Liver (tissue), 9 donors: ENCODE measurements around the gene VDR. TPM values are rescaled to one million over a fixed set of nuclear protein-coding genes. Genes with fewer than 3 reads are reported as not detected.

ENCODE experiments used
- DNase-seq: peaks from one replicate; pipeline ENCODE4 v3.0.0-alpha.2; 2017; ENCODE audit warnings: low spot score
- H3K27ac ChIP-seq, 2 donors: one replicate each; pipeline ENCODE4 v1.7.0; 2013; ENCODE audit warnings: inconsistent platforms in 2 of 2, low read length in 2 of 2, control low read depth in 1 of 2, low read depth in 1 of 2, mild to moderate bottlenecking in 1 of 2
- H3K27me3 ChIP-seq, 4 donors: one replicate each; pipeline versions ENCODE4 v1.6.1 to v1.7.0; 2013; ENCODE audit warnings: low read length in 3 of 4, inconsistent platforms in 1 of 4, mild to moderate bottlenecking in 1 of 4, moderate library complexity in 1 of 4; ENCODE audit not compliant: control insufficient read depth in 4 of 4, insufficient read depth in 4 of 4
- H3K36me3 ChIP-seq, 4 donors: one replicate each; pipeline versions ENCODE4 v1.6.1 to v1.7.0; 2013; ENCODE audit warnings: low read length in 3 of 4, mild to moderate bottlenecking in 3 of 4, low read depth in 1 of 4, moderate library complexity in 1 of 4; ENCODE audit not compliant: control insufficient read depth in 4 of 4, insufficient read depth in 3 of 4
- H3K4me1 ChIP-seq, 4 donors: one replicate each; pipeline versions ENCODE4 v1.6.1 to v1.7.0; 2013; ENCODE audit warnings: low read length in 3 of 4, mild to moderate bottlenecking in 3 of 4, moderate library complexity in 1 of 4; ENCODE audit not compliant: control insufficient read depth in 4 of 4, insufficient read depth in 4 of 4
- H3K4me3 ChIP-seq, 3 donors: one replicate each; pipeline versions ENCODE4 v1.6.1 to v1.7.0; 2013; ENCODE audit warnings: low read length in 3 of 3, control low read depth in 1 of 3, low read depth in 1 of 3, mild to moderate bottlenecking in 1 of 3
- H3K9ac ChIP-seq, 2 donors: one replicate each; pipeline ENCODE4 v1.7.0; 2013; ENCODE audit warnings: low read length in 2 of 2, mild to moderate bottlenecking in 2 of 2, moderate library complexity in 2 of 2, control low read depth in 1 of 2, low read depth in 1 of 2
- H3K9me3 ChIP-seq, 4 donors: one replicate each; pipeline versions ENCODE4 v1.6.1 to v1.7.0; 2013; ENCODE audit warnings: low read length in 3 of 4; ENCODE audit not compliant: control insufficient read depth in 4 of 4
- EGR1 ChIP-seq, 2 donors: IDR thresholded peaks; 2 replicates each; pipeline ENCODE4 v1.6.1; 2016 to 2018; ENCODE audit warnings: antibody characterized with exemption in 2 of 2, low read depth in 2 of 2
- FOXA1 ChIP-seq: IDR thresholded peaks from 2 replicates; pipeline ENCODE4 v1.6.1; 2016; ENCODE audit warnings: antibody characterized with exemption
- FOXA2 ChIP-seq: IDR thresholded peaks from 2 replicates; pipeline ENCODE4 v1.6.1; 2016; ENCODE audit warnings: antibody characterized with exemption
- GABPA ChIP-seq, 2 donors: IDR thresholded peaks in 1 of 2; conservative IDR thresholded peaks in 1 of 2; 2 replicates each; pipeline ENCODE4 v1.6.1; 2016; ENCODE audit warnings: antibody characterized with exemption in 2 of 2, mild to moderate bottlenecking in 1 of 2, moderate library complexity in 1 of 2
- HNF4G ChIP-seq: IDR thresholded peaks from 2 replicates; pipeline ENCODE4 v1.6.1; 2016; ENCODE audit warnings: antibody characterized with exemption
- JUND ChIP-seq, 2 donors: IDR thresholded peaks; 2 replicates each; pipeline ENCODE4 v1.6.1; 2016; ENCODE audit warnings: antibody characterized with exemption in 2 of 2
- NR2F2 ChIP-seq: IDR thresholded peaks from 2 replicates; pipeline ENCODE4 v1.6.1; 2016; ENCODE audit warnings: antibody characterized with exemption
- RAD21 ChIP-seq, 2 donors: IDR thresholded peaks; 2 replicates each; pipeline ENCODE4 v1.6.1; 2016; ENCODE audit warnings: antibody characterized with exemption in 2 of 2, mild to moderate bottlenecking in 2 of 2
- RXRA ChIP-seq, 2 donors: IDR thresholded peaks; 2 replicates each; pipeline ENCODE4 v1.6.1; 2017 to 2018; ENCODE audit warnings: antibody characterized with exemption in 2 of 2, mild to moderate bottlenecking in 1 of 2
- SP1 ChIP-seq: IDR thresholded peaks from 2 replicates; pipeline ENCODE4 v1.6.1; 2018; ENCODE audit warnings: antibody characterized with exemption, mild to moderate bottlenecking
- TAF1 ChIP-seq: conservative IDR thresholded peaks from 2 replicates; pipeline ENCODE4 v1.6.1; 2016; ENCODE audit warnings: antibody characterized with exemption, mild to moderate bottlenecking
- YY1 ChIP-seq: IDR thresholded peaks from 2 replicates; pipeline ENCODE4 v1.6.1; 2016; ENCODE audit warnings: antibody characterized with exemption, mild to moderate bottlenecking
- WGBS: extraction: QIAGEN DNeasy Blood & Tissue Kit; methylation state at CpG from one replicate; pipeline ENCODE4 v1.1.7; 2013; 5-methylcytosine and 5-hydroxymethylcytosine counted together
- polyA plus RNA-seq, 2 donors: library from polyadenylated mRNA; stranded (reverse) in 1 of 2; unstranded in 1 of 2; fragments of 200-250 nt in 1 of 2; fragments of >200 nt in 1 of 2; fragmentation: Nextera tagmentation in 1 of 2; extraction: Ambion mirVana in 1 of 2; gene quantifications; one replicate each; pipeline versions ENCODE4 v1.2.1 to v1.2.3, GENCODE V29; 2013 to 2015
- total RNA-seq, 2 donors: library from RNA; depleted of rRNA; stranded (reverse); fragments of >200 nt; gene quantifications; one replicate each; pipeline ENCODE4 v1.2.3, GENCODE V29; 2014
- TF ChIP-seq, protein P1 (sequence below): IDR thresholded peaks from 2 replicates; pipeline ENCODE4 v1.6.1; 2016; ENCODE audit warnings: antibody characterized with exemption, mild to moderate bottlenecking
- TF ChIP-seq, protein P2 (sequence below): IDR thresholded peaks from 2 replicates; pipeline ENCODE4 v1.6.1; 2016; ENCODE audit warnings: antibody characterized with exemption
- TF ChIP-seq, protein P3 (sequence below): fragments of 150-350 bp; IDR thresholded peaks from 2 replicates; pipeline ENCODE4 v1.5.1; 2017; ENCODE audit warnings: improper control_type of control experiment, low read depth, low read length; ENCODE audit not compliant: missing input control
- TF ChIP-seq, protein P4 (sequence below): IDR thresholded peaks from 2 replicates; pipeline ENCODE4 v1.6.1; 2016; ENCODE audit warnings: antibody characterized with exemption
- TF ChIP-seq, protein P5 (sequence below): IDR thresholded peaks from 2 replicates; pipeline ENCODE4 v1.6.1; 2016; ENCODE audit warnings: antibody characterized with exemption
- donor health status: healthy.
- donor health status: healthy.
- donor health status: healthy.
- donor health status: healthy.
- donor health status: healthy.

Gene VDR
- total and polyA plus RNA-seq, 4 donors = 0.25 to 0.47 (median 0.35) TPM

DNA sequence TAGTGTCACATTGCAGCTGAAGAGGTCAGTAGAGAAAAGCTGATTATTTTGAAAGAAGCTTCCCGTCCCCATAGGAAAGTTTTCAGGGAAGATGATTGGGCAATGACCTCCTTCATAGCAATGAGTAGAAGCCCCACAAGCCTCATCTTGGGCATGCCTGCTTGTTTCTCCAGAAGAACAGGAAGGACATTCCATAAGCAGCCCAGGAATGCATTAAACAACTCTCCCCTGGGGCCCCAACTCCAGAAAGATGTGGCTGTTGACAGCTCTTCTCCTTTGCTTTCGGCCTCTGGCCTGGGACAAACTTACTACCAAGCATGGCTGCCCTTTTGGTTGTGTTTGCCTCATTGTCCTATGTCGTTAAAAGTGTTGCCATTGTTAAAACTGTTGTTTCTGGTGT is 5.7 kb upstream of the VDR start (continued):
- TF ChIP-seq, protein P1, sequence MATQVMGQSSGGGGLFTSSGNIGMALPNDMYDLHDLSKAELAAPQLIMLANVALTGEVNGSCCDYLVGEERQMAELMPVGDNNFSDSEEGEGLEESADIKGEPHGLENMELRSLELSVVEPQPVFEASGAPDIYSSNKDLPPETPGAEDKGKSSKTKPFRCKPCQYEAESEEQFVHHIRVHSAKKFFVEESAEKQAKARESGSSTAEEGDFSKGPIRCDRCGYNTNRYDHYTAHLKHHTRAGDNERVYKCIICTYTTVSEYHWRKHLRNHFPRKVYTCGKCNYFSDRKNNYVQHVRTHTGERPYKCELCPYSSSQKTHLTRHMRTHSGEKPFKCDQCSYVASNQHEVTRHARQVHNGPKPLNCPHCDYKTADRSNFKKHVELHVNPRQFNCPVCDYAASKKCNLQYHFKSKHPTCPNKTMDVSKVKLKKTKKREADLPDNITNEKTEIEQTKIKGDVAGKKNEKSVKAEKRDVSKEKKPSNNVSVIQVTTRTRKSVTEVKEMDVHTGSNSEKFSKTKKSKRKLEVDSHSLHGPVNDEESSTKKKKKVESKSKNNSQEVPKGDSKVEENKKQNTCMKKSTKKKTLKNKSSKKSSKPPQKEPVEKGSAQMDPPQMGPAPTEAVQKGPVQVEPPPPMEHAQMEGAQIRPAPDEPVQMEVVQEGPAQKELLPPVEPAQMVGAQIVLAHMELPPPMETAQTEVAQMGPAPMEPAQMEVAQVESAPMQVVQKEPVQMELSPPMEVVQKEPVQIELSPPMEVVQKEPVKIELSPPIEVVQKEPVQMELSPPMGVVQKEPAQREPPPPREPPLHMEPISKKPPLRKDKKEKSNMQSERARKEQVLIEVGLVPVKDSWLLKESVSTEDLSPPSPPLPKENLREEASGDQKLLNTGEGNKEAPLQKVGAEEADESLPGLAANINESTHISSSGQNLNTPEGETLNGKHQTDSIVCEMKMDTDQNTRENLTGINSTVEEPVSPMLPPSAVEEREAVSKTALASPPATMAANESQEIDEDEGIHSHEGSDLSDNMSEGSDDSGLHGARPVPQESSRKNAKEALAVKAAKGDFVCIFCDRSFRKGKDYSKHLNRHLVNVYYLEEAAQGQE = no peak
- no peak for TF ChIP-seq RXRA (IDR thresholded peaks at IDR 0.05)
- no peak for TF ChIP-seq FOXA2
- TF ChIP-seq SP1 = no peak
- TF ChIP-seq FOXA1 = no peak
- no peak for TF ChIP-seq HNF4G
- no peak for TF ChIP-seq YY1
- no peak for TF ChIP-seq NR2F2

DNA sequence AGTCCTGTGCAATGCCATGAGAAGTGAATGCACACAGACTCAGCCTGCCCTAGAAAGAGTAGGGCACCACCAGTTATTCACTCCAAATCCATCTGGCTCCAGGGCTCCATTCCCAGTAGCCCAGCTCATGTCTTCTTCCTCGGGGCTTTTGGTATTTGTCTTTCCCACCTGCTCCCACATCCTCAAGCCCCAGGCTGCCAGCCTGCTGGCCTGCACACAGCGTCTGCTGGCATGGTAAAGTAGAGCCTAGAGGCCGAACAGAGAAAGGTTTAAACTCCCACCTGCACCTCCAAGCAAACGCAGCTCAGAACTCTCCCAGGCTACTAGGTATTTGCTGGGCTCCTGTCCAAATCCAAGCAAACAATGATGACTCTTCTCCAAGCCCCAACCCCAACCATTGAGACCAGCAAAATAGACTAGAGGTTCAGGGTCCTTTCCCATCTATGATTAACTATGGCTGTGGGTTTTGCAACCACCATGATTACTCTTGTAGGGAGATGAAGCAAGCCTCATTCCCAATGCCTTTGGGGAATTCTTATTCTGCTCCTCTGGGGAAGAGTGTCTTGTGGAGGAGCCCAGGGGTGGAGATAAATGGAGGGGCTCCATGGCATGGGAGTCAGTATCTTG is 5.2 kb upstream of the VDR start:
- Histone ChIP-seq H3K27me3 (no peaks in the 10 kb centered on the region), H3K9me3 (no peaks in the 10 kb centered on the region), H3K4me3 (no peak overlapping the region), H3K4me1 (peaks cover 2 to 7% (median 5%) of the 10 kb centered on the region in 4 donors), H3K36me3 (no peaks in the 10 kb centered on the region), H3K27ac (no peak overlapping the region), H3K9ac (no peak overlapping the region)
- no peak for DNase-seq
- 80% methylated on average over 4 of the region's 4 CpGs for WGBS
- TF ChIP-seq, protein P2, sequence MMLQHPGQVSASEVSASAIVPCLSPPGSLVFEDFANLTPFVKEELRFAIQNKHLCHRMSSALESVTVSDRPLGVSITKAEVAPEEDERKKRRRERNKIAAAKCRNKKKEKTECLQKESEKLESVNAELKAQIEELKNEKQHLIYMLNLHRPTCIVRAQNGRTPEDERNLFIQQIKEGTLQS = no peak
- TF ChIP-seq YY1 (no peak), RXRA (IDR thresholded peaks at IDR 0.05) (no peak), FOXA2 (no peak), HNF4G (no peak), TAF1 (no peak), FOXA1 (no peak), EGR1 (IDR thresholded peaks at IDR 0.05; ENCODE audit: low read depth in 2 of 2) (no peak), JUND (IDR thresholded peaks at IDR 0.05) (no peak), RAD21 (IDR thresholded peaks at IDR 0.05) (no peak), GABPA (IDR thresholded peaks at IDR 0.05 in 1 of 2, conservative IDR thresholded peaks at IDR 0.05 in 1 of 2) (no peak), NR2F2 (no peak), SP1 (no peak)
- TF ChIP-seq, protein P3, sequence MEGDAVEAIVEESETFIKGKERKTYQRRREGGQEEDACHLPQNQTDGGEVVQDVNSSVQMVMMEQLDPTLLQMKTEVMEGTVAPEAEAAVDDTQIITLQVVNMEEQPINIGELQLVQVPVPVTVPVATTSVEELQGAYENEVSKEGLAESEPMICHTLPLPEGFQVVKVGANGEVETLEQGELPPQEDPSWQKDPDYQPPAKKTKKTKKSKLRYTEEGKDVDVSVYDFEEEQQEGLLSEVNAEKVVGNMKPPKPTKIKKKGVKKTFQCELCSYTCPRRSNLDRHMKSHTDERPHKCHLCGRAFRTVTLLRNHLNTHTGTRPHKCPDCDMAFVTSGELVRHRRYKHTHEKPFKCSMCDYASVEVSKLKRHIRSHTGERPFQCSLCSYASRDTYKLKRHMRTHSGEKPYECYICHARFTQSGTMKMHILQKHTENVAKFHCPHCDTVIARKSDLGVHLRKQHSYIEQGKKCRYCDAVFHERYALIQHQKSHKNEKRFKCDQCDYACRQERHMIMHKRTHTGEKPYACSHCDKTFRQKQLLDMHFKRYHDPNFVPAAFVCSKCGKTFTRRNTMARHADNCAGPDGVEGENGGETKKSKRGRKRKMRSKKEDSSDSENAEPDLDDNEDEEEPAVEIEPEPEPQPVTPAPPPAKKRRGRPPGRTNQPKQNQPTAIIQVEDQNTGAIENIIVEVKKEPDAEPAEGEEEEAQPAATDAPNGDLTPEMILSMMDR = no peak
- TF ChIP-seq, protein P1 = no peak
- TF ChIP-seq, protein P4, sequence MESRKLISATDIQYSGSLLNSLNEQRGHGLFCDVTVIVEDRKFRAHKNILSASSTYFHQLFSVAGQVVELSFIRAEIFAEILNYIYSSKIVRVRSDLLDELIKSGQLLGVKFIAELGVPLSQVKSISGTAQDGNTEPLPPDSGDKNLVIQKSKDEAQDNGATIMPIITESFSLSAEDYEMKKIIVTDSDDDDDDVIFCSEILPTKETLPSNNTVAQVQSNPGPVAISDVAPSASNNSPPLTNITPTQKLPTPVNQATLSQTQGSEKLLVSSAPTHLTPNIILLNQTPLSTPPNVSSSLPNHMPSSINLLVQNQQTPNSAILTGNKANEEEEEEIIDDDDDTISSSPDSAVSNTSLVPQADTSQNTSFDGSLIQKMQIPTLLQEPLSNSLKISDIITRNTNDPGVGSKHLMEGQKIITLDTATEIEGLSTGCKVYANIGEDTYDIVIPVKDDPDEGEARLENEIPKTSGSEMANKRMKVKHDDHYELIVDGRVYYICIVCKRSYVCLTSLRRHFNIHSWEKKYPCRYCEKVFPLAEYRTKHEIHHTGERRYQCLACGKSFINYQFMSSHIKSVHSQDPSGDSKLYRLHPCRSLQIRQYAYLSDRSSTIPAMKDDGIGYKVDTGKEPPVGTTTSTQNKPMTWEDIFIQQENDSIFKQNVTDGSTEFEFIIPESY = no peak
- TF ChIP-seq, protein P5, sequence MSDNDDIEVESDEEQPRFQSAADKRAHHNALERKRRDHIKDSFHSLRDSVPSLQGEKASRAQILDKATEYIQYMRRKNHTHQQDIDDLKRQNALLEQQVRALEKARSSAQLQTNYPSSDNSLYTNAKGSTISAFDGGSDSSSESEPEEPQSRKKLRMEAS = no peak
